GM21526 (cell line): ENCODE results near the gene PAX2.

ENCODE experiments used
- ATAC-seq: cut with Tn5 transposase; IDR thresholded peaks from one replicate; pipeline ENCODE4 v1.9.1; 2021; ENCODE audit warnings: moderate library complexity; ENCODE audit not compliant: unreplicated experiment, low FRiP score

The PAX2 gene

DNA sequence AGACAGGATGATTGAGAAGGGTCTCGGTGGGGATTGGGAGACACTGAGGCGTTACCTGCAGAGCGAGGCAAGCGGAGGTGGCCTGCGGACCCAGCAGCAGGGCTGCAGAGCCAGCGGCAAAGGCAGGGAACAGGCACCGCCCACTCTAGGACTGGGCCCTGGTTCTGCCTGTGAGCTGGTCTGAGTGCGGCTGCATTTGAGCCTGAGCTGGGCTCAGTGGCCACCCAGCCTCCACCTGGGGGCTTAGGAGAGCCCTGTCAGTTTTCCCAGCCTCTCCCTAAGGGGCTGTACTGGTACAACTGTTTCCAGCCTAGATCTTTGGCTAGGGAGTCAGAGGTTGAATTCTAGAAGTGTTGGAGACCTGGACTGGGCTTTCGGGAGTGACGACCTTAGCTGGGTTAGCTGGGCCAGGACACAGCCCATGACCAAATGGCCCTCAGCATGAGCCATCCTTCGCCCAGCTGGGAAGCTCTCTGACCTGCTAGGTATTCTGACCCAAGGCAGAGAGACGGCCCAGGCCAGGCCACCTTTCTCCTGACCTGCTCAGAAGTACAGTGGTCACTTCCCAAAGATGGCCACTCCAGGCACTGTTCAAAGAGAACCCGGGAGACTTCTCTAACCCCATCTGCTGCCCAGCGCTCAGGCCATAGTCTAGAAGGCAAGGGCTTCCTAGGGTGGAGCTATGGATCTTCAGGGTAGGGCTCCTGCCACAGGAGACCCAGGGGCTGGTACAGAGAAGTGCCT is 64.9 kb downstream of the PAX2 start:
- no peak for ATAC-seq

- no peak for ATAC-seq
These were observed 65.4 kb downstream of the PAX2 start for GRCh38 chr10:100810835-100811116.

- ATAC-seq: no peak
These were observed 65.9 kb downstream of the PAX2 start for GRCh38 chr10:100811261-100811660.

DNA sequence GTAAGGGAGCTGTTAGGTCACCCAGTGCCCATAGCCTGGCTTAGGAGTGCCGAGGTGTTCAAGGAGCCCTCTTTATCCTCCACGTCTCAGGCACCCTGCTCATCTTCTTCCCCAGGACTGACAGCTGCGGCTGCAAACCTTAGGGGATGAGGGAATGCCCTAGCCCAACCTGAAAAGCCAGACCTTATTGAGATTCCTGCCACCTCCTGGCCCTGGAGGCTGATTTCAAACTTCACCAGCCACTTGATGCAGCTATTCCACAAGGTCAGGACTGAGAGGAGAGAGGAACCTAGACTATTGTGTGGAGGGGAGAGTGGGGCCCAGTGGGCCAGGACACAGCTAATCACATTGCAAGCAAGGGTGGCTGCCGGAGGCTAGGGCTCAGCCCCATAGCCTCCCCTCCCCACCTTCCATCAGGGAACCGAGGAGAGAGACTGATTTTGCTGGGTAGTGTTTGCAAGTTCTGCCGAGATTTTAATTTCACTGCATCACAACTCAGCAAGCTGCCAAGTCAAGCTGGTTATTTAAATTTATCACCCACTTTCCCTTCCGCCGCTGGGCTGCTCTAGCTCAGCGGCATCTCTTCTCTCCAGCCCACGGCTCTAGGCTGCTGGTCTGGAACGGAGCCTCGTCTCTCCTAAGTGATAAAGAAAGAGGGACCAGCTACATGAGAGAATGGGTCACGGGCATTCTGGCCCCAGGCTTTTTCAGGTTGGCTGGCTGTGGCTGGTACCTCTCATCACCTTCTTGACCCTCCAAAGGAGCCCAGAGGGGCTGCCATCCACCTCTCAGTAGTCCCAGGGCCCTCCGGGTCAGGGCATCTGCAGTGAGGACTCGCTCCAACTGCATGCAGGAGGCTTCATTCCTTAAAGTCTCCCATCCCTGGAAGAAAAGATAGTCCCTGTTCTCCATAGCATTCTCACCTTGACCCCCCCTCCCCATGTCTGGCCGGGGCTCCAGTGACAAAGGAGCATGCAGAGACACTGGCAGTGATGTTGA is 66.7 kb downstream of the PAX2 start:
- no peak for ATAC-seq

DNA sequence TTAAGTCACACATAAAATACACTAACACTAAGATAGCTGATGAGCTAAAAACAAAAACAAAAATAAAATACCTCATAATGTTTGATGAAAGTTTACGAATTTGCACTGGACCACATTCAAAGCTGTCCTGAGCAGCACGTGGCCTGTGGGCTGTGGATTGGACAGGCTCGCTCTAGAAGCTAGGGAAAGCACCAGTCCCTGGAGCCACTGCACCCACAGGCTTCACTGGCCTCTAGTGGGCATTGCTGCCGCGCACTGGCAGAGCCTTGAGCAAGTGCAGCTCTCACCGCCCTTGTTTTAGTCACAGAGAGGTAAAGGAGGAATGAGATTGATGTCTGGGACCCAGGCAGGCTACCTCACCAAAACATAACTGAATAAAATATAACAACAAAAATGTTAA is 67.6 kb downstream of the PAX2 start:
- ATAC-seq: no peak

DNA sequence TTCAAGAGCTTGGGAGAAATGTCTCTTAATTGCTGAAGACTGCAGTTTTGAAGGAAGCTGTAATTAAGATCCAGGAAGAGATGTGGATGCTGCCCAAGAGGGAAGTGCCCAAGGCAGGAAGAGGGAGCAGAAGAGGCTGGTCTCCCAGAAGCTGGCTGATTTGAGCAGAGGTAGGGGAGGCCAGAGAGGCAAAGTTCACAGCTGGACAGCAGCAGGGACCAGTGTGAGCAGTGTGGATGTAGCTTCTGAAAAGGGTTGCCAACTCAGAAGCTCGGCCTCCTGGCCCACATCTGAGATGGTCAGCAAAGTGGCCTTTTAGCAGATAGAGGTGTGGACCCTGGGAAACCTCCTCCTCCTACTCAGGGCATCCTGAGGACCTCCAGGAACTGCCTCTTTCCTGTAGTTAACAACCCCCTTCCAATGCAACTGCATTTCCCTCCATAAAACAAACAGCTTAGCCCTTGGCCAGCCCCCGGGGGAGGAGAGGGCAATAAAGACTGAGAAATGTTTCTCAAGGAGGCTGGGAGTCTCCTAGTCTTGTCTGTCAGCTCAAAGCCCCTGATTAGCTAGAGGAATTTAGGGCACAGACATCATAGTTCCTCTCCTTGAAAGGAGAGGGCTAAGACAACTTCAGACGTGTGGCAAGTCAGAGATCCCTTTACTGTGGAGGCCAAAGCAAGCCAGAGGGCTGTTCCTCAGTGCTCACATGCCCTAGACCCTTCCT is 69.5 kb downstream of the PAX2 start:
- ATAC-seq: no peak

DNA sequence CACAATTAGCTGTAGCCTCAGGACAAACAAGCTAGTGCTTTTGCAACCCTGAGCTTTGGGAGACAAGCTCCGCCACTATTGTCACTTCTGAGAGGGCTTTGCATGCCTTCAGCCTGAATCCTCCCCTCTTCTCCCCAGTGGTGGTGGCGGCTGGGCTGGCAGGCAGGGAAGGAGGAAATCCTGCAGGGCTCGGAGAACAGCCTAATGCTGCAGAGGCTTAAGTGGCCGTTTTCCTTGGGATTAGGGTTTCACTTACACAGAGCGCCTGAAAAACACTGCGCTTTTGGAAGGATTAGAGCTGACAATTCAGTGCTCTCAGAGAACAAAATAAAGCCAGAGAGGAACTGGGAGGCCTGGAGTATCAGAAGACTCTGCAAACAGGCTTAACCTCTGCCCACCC is 71.3 kb downstream of the PAX2 start:
- ATAC-seq: no peak

GRCh38 chr10:100817268-100817839 is 72.0 kb downstream of the PAX2 start:
- no peak for ATAC-seq

- no peak for ATAC-seq
These were observed 74.0 kb downstream of the PAX2 start for GRCh38 chr10:100819424-100819823.

GRCh38 chr10:100823194-100823593 is 77.8 kb downstream of the PAX2 start:
- no peak for ATAC-seq

GRCh38 chr10:100824886-100825285 is 79.5 kb downstream of the PAX2 start:
- no peak for ATAC-seq

DNA sequence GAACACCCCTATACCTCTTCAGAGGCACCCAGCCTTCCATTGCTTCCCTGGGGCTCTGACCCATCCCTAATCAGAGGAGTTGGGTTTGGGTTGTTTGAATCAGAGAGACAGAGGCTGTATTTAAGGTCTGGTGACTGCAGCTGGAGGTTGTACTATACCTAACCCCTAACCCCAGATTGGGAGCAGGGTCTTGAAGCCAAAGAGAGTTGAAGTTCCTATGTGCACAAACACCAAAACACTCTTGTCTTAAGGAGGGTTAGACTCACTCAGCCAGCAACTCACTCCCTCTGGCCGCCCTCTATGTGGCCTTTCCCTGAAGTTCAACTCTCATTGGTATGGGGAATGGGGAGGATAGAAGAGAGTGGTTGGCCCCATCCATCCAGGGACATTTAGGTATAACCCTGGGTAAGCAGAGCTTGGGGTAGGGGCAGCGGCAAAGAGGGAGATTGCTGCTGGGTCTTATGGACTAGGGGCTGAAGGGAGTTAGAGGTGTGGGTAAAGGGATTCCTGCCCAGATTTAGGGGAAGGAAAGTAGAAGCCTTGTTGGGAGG is 80.0 kb downstream of the PAX2 start:
- no peak for ATAC-seq

DNA sequence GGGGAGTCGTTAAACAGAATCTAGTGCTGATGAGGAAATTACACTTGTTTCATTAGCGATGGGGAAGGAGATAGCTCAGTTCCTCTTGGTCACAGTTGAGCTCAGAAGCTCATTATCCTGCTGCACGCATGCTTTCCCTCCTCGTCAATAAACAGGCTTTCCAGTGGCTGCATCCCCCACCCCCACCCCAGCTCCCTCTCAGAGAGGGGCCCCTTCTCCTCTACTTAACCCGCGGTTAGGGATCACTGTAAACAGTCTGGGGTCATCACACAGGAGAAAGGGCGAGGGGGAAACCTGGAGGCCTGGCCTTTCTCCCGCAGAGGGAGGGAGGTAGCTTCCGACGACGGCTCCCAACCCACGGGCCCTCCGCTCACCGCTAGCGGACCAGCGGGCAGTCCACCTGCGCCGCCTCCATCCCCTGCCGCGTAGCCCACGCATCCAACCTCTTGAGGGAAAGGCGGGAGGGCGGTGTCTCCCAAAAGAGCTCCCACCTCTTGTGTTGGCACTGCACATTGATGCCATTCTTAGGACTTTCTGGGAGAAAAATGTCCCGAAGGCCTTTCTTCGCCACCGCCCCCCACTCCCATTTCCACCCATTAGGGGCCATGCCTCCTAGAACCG is 80.8 kb downstream of the PAX2 start:
- ATAC-seq: no peak

GRCh38 chr10:100826661-100826982 is 81.2 kb downstream of the PAX2 start:
- ATAC-seq: no peak

DNA sequence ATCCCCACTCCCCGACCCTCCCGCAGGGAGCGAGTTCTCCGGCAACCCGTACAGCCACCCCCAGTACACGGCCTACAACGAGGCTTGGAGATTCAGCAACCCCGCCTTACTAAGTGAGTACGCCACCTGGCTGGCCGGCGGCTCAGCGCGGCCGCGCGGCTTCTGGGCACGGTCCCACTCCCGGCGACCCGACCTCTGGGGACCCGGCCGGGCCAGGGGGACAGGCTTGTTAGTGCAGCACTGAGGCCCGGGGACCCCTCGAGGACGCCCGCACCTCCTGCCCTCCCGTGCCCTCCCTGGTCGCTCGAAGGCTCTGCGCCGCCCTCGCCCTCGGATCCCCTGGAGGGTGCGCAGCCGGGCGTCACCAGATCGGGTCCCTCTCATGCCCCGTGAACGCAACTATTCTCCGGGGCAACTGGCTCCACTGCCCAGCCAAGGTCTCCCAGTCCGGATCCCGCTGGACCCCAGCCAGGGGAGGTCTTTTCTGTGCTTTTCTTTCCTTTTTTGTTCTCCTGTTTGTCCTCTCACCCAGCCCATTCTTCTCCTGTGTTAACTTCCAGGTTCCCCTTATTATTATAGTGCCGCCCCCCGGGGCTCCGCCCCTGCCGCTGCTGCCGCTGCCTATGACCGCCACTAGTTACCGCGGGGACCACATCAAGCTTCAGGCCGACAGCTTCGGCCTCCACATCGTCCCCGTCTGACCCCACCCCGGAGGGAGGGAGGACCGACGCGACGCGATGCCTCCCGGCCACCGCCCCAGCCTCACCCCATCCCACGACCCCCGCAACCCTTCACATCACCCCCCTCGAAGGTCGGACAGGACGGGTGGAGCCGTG is 81.8 kb downstream of the PAX2 start:
- no peak for ATAC-seq

DNA sequence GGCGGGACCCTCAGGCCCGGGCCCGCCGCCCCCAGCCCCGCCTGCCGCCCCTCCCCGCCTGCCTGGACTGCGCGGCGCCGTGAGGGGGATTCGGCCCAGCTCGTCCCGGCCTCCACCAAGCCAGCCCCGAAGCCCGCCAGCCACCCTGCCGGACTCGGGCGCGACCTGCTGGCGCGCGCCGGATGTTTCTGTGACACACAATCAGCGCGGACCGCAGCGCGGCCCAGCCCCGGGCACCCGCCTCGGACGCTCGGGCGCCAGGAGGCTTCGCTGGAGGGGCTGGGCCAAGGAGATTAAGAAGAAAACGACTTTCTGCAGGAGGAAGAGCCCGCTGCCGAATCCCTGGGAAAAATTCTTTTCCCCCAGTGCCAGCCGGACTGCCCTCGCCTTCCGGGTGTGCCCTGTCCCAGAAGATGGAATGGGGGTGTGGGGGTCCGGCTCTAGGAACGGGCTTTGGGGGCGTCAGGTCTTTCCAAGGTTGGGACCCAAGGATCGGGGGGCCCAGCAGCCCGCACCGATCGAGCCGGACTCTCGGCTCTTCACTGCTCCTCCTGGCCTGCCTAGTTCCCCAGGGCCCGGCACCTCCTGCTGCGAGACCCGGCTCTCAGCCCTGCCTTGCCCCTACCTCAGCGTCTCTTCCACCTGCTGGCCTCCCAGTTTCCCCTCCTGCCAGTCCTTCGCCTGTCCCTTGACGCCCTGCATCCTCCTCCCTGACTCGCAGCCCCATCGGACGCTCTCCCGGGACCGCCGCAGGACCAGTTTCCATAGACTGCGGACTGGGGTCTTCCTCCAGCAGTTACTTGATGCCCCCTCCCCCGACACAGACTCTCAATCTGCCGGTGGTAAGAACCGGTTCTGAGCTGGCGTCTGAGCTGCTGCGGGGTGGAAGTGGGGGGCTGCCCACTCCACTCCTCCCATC is 82.7 kb downstream of the PAX2 start:
- ATAC-seq: no peak

- no peak for ATAC-seq
These were observed 83.3 kb downstream of the PAX2 start for GRCh38 chr10:100828738-100829096.

DNA sequence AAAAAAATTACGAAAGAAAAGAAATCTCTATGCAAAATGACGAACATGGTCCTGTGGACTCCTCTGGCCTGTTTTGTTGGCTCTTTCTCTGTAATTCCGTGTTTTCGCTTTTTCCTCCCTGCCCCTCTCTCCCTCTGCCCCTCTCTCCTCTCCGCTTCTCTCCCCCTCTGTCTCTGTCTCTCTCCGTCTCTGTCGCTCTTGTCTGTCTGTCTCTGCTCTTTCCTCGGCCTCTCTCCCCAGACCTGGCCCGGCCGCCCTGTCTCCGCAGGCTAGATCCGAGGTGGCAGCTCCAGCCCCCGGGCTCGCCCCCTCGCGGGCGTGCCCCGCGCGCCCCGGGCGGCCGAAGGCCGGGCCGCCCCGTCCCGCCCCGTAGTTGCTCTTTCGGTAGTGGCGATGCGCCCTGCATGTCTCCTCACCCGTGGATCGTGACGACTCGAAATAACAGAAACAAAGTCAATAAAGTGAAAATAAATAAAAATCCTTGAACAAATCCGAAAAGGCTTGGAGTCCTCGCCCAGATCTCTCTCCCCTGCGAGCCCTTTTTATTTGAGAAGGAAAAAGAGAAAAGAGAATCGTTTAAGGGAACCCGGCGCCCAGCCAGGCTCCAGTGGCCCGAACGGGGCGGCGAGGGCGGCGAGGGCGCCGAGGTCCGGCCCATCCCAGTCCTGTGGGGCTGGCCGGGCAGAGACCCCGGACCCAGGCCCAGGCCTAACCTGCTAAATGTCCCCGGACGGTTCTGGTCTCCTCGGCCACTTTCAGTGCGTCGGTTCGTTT is 83.9 kb downstream of the PAX2 start:
- ATAC-seq: no peak
